ENCODE results near the gene RGMB. TPM values are rescaled to one million over a fixed set of nuclear protein-coding genes. Genes with fewer than 3 reads are reported as not detected.
A peak's percentile ranks its signal among the peaks of the same experiment; 100 is the strongest.

Gene RGMB
- total RNA-seq, 4 donors from 2014 or later, result 39.0 to 125 (median 50.3) TPM

GRCh38 chr5:98765815-98766214 lies 7.6 kb upstream of the RGMB start:
- H3K27ac ChIP-seq, result no peak overlapping the region
- no peak overlapping the region for H3K4me3 ChIP-seq
- in situ Hi-C loops (cut with MboI; ENCODE audit: low pct_ligation_motif_present in 1 of 4, low pct_unique_long_range_greater_than_20kb in 1 of 4, low sequenced_read_pairs in 3 of 4) (loop anchor here in 2 of 4 donors (25.0 kb wide), 2 partner anchors 1229 to 1579 kb away; partner anchors contain the start of gene RIOK2 (in 1 of the 2)), intact Hi-C loops (cut with DNase I; ENCODE audit: low total_unique reads) (no loop called here)
- DNase-seq, result no peak
- H3K4me1 ChIP-seq, result peaks cover 0 to 25% (median 8%) of the 10 kb centered on the region in 4 donors
- H3K9me3 ChIP-seq, result no peaks in the 10 kb centered on the region
- H3K36me3 ChIP-seq, result no peaks in the 10 kb centered on the region
- H3K27me3 ChIP-seq, result peaks cover 12% of the 10 kb centered on the region
- TF ChIP-seq POLR2AphosphoS5 (IDR thresholded peaks at IDR 0.05) (no peak), CTCF (IDR thresholded peaks at IDR 0.05) (no peak), POLR2A (IDR thresholded peaks at IDR 0.05) (no peak), EP300 (IDR thresholded peaks at IDR 0.05; ENCODE audit: low read depth) (no peak)
- WGBS, 2 donors (ENCODE audit: low coverage in 1 of 2), result 76 to 90% methylated on average over 4 of the region's 4 CpGs

- peaks cover 0 to 35% (median 11%) of the 10 kb centered on the region in 4 donors for H3K4me1 ChIP-seq
- H3K27me3 ChIP-seq, result peaks cover 12% of the 10 kb centered on the region
- intact Hi-C loops (cut with DNase I; ENCODE audit: low total_unique reads), result no loop called here
- TF ChIP-seq EP300 (IDR thresholded peaks at IDR 0.05; ENCODE audit: low read depth), result no peak
- no peak for TF ChIP-seq POLR2AphosphoS5 (IDR thresholded peaks at IDR 0.05)
- TF ChIP-seq CTCF (IDR thresholded peaks at IDR 0.05), result no peak
- no peak for TF ChIP-seq POLR2A (IDR thresholded peaks at IDR 0.05)
- no peak for DNase-seq
- H3K4me3 ChIP-seq, result no peak overlapping the region
- in situ Hi-C loops (cut with MboI; ENCODE audit: low pct_ligation_motif_present in 1 of 4, low pct_unique_long_range_greater_than_20kb in 1 of 4, low sequenced_read_pairs in 3 of 4), result loop anchor here in 2 of 4 donors (25.0 kb wide), 2 partner anchors 1230 to 1580 kb away; partner anchors contain the start of gene RIOK2 (in 1 of the 2)
- no peaks in the 10 kb centered on the region for H3K36me3 ChIP-seq
- no peaks in the 10 kb centered on the region for H3K9me3 ChIP-seq
- peak overlapping the region in 3 of 4 donors; percentile 1 to 99 (median 98) for H3K27ac ChIP-seq
- WGBS, 2 donors (ENCODE audit: low coverage in 1 of 2), result 30 to 33% methylated on average over 2 of the region's 2 CpGs
These were observed 5.9 kb upstream of the RGMB start for GRCh38 chr5:98767581-98767980.

GRCh38 chr5:98768160-98768959 lies 5.1 kb upstream of the RGMB start:
- Histone ChIP-seq H3K27me3 (peaks cover 12% of the 10 kb centered on the region), H3K4me1 (peaks cover 0 to 39% (median 15%) of the 10 kb centered on the region in 4 donors), H3K9me3 (no peaks in the 10 kb centered on the region), H3K36me3 (no peaks in the 10 kb centered on the region), H3K4me3 (peak overlapping the region; percentile 30 to 67 (median 63)), H3K27ac (peak overlapping the region; percentile 84 to 99 (median 98))
- intact Hi-C loops (cut with DNase I; ENCODE audit: low total_unique reads), result no loop called here
- DNase-seq, result peak; percentile 61
- TF ChIP-seq EP300 (IDR thresholded peaks at IDR 0.05; ENCODE audit: low read depth), result no peak
- no peak for TF ChIP-seq POLR2AphosphoS5 (IDR thresholded peaks at IDR 0.05)
- TF ChIP-seq CTCF (IDR thresholded peaks at IDR 0.05), result peak; percentile 74 to 87 (median 84)
- WGBS, 2 donors (ENCODE audit: low coverage in 1 of 2), result 0 to 4% methylated on average over 17 to 33 of the region's 34 CpGs
- in situ Hi-C loops (cut with MboI; ENCODE audit: low pct_ligation_motif_present in 1 of 4, low pct_unique_long_range_greater_than_20kb in 1 of 4, low sequenced_read_pairs in 3 of 4), result loop anchor here in 2 of 4 donors (25.0 kb wide), 2 partner anchors 1231 to 1581 kb away; partner anchors contain the start of gene RIOK2 (in 1 of the 2)

- intact Hi-C loops (cut with DNase I; ENCODE audit: low total_unique reads) (no loop called here), in situ Hi-C loops (cut with MboI; ENCODE audit: low pct_ligation_motif_present in 1 of 4, low pct_unique_long_range_greater_than_20kb in 1 of 4, low sequenced_read_pairs in 3 of 4) (loop anchor here in 2 of 4 donors (25.0 kb wide), 2 partner anchors 1232 to 1582 kb away; partner anchors contain the start of gene RIOK2 (in 1 of the 2))
- no peaks in the 10 kb centered on the region for H3K9me3 ChIP-seq
- H3K4me1 ChIP-seq, result peaks cover 0 to 39% (median 15%) of the 10 kb centered on the region in 4 donors
- H3K4me3 ChIP-seq, result peak overlapping the region; percentile 30 to 67 (median 63)
- H3K36me3 ChIP-seq, result no peaks in the 10 kb centered on the region
- DNase-seq, result no peak
- 0% methylated on average over 25 of the region's 31 CpGs; no CpG with 5 or more reads in 1 of the 2 donors for WGBS, 2 donors (ENCODE audit: low coverage in 1 of 2)
- peak overlapping the region; percentile 84 to 99 (median 98) for H3K27ac ChIP-seq
- no peak for TF ChIP-seq CTCF (IDR thresholded peaks at IDR 0.05)
- TF ChIP-seq POLR2A (IDR thresholded peaks at IDR 0.05), result no peak
- no peak for TF ChIP-seq EP300 (IDR thresholded peaks at IDR 0.05; ENCODE audit: low read depth)
- no peak for TF ChIP-seq POLR2AphosphoS5 (IDR thresholded peaks at IDR 0.05)
- H3K27me3 ChIP-seq, result peaks cover 11% of the 10 kb centered on the region
These were observed 4.6 kb upstream of the RGMB start for GRCh38 chr5:98768960-98769209.
